ENCODE results near the gene URB1.
A peak's percentile ranks its signal among the peaks of the same experiment; 100 is the strongest.
"Not testable (repeated sequence)": the region's sequence is repeated elsewhere in the genome, so short reads cannot be mapped to it uniquely, and the experiment has no call there.

The URB1 gene

GRCh38 chr21:32330784-32331311 is 62.0 kb downstream of the URB1 start:
- intact Hi-C loops (cut with DNase I) = no loop called here
- no peak for DNase-seq

DNA sequence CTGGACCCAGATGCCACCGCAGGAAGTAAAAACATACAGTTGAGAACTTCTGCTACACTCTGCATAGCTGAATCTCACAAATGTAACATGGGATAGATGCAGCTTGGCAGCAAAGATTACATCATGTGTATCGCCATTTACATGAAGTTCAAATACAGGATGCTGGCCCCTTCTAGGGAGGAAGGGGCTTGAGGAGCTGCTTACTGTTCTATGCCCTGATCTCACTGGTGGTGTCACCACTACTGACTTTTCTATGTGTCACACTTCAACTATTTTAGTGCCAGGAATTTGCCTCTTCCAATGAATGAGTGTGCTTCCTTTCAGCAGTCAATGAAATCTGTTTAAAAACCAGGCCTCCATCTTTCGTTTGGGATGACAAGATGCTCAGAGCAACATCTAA is 63.0 kb downstream of the URB1 start:
- DNase-seq = no peak
- intact Hi-C loops (cut with DNase I) = no loop called here

DNA sequence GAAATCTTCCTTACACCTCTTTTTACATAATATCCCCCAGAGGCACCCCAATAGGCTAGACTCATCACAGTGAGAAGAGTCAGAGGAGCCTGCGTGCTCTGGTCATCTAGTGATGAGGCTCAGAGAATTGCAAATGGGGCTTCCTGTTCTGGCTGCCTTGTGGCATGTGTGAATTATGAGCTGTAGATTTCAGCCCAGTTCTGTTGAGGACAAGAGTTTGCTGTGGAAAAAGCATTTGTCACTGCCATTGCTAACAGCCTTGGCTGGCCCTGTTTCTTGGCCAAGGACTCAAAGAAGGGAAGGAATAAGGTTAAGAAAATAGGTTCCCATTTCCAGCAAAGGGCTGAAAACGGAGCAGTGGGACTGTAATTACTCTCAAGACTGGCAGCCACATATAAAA is 63.5 kb downstream of the URB1 start:
- no peak for DNase-seq
- intact Hi-C loops (cut with DNase I) = no loop called here

- intact Hi-C loops (cut with DNase I) = no loop called here
- DNase-seq = no peak
Measured at GRCh38 chr21:32328595-32328994, 64.2 kb downstream of the URB1 start.

- DNase-seq = peak in 3 of 10 donors; percentile 36 to 89 (median 83)
- intact Hi-C loops (cut with DNase I) = no loop called here
Measured at GRCh38 chr21:32325706-32326105, 67.1 kb downstream of the URB1 start.

DNA sequence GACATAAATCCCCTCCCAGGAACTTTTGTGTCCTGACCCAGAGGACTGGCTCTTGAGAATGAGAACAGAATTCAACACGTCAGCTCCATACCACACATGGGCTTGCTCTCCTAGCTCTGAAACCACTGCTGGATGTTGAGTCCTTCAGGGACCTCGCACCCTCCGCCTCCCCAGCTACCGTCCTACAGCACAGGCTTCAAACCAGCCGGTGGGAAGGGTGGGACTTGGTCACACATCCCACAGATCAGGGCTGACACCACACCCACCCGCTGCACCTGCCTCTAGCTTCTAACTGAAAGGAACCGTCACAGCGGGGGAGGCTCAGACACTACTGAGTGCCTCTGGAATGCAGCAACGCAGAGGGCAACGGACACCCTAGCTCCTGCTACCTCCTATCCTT is 70.1 kb downstream of the URB1 start:
- DNase-seq = peak in 5 of 10 donors; percentile 44 to 87 (median 78)
- intact Hi-C loops (cut with DNase I) = no loop called here

- no peak for DNase-seq
- intact Hi-C loops (cut with DNase I) = no loop called here
Measured at GRCh38 chr21:32322103-32322502, 70.7 kb downstream of the URB1 start.

DNA sequence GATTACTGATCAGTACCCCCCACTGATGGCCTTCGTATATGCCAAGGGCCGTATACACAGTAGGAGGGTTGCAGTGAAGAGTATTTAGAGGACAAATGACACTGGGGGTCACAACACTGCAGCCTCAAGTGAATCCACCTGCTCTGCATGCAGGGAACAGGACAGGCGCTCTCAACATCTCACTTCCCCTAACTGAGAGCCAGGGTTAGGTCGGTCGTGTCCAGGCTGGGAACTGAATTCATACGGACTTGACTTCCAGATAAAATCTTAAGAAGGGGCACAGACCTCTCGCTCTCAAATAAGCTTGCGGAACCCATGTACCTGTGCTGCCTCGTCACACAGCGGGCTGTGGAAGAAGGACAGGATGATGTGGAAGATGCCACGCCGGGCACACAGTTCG is 71.3 kb downstream of the URB1 start:
- intact Hi-C loops (cut with DNase I) = no loop called here
- no peak for DNase-seq

DNA sequence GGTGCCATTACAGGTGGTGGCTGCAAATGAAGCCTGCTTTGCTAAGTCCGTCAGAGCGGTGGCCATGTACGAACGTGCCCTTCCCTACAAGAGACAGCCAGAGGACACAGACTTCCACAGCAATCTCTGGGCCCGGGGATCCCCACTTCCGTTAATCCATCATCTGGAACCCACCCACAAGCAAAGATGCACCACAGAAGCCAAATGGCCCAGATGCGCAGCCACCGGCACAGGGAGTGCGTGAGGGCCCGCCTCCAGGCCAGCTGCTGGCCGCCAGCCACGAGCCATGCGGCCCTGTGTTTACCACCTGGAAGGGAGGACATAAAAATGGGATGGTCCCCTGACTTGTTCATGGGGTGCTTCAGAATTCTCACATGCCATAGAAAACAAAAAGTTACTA is 72.1 kb downstream of the URB1 start:
- no peak for DNase-seq
- intact Hi-C loops (cut with DNase I) = no loop called here

GRCh38 chr21:32320059-32320458 is 72.8 kb downstream of the URB1 start:
- intact Hi-C loops (cut with DNase I) = no loop called here
- DNase-seq = peak in 1 of 10 donors; percentile 68

DNA sequence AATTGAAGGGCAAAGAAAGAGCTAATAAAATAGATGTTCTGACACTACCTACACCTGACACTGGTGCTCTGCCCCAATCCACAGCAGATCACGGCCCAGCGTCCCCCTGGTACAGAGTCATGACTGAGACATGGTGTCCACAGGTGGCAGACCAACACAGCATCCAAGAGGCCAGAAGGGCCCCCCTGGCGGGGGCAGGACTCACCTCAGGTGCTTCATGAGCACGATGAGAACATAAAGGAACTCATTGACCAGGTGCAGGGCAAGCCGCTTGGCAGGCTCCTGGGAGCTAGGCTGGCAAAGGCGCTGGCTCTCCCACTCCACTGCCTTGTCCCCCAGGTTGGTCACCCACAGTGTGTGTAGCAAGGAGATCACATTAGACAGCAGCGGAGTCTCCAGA is 73.8 kb downstream of the URB1 start:
- peak in 1 of 10 donors; percentile 86 for DNase-seq
- intact Hi-C loops (cut with DNase I) = no loop called here

DNA sequence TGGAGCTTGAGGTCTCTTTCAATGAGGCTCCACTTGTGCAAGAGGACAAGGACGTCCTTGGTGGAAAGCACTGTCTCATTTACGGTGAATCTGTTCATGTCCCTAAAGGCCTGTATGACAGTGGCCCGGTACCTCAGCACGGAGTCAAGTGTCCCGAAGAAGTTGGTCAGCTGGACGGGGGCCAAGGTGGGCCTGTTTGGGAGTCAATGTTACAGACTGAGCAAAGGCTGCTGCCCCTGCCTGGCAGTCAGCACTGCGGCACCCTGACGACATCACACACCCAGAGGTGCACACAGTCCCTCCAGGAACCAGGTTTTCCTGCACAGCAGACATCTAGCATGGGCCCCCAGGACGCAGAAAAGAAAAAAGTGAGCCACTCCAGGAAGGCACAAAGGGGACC is 75.1 kb downstream of the URB1 start:
- no peak for DNase-seq
- intact Hi-C loops (cut with DNase I) = no loop called here

GRCh38 chr21:32316361-32317215 is 76.2 kb downstream of the URB1 start:
- intact Hi-C loops (cut with DNase I) = no loop called here
- DNase-seq = no peak

DNA sequence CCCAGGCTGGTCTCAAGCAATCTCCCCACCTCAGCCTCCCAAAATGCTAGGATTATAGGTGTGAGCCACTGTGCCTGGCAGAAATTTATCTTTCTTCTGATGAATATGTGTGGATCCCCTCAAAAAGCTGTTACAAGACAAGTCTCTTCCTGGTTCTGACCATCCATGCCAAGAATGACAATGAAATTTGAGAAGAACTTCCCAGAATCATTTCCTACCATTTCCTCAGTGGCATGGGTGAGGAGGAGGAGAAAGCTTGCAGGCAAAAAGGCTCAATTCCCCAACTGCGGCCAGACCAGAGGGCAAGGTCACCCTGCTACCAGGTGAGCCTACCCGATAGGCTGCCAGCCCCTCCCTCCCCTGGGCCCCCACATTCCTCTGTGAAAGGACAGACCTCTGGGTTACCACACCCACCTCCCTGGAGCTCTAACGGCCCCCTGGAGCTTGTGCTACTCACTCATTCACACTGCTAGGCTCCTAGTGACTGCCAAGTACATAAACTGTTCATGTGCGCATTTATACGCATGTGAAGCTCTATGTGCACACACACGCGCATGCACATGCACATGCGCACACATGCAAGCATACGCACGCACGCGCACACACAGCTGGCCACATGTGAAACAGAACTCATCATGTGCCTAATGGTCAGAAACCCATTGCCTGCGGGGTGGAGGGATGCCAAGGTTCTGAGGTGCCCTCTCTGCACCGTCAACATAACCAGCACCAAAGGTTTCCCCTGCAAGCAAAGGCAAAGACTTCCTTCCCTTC is 77.1 kb downstream of the URB1 start:
- no peak for DNase-seq
- intact Hi-C loops (cut with DNase I) = no loop called here

DNA sequence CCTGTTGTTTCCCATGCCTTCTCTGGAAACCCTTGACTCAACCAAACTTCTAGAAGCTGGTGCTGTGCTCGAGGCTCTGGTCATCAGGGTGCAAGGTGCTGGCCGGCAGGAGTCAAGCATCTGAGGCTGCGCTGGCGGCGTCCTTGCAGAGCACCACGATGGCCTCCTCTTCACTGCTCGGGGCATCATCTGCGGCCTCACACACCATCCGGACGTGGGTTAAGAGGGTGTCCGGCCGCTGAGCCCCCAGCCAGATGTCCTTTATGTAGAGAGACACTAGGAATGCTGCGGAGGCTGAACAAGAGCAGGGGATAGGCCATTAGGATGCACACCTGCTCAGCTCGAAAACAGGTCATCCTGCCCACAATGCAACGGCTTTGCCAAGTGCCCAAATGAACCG is 78.0 kb downstream of the URB1 start:
- intact Hi-C loops (cut with DNase I) = no loop called here
- no peak for DNase-seq

DNA sequence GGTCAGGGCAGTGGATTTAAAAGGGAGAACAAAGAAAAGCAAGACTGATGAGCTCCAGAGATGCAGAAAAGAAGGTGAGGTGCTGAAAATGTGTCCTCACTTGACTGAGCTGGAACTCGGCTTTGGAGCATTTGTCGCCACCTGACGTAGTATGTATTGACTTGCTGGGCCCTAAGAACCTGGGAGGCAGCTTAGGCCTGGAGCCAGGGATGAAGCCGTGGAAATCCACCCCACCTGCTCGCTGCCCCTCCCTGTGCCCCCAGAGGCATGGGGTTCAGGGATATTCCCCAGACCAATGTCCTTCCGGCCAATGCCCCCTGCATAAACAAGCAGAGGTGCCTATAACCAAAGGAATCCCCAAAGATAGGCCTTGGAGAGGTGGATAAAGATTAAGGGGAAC is 79.8 kb downstream of the URB1 start:
- intact Hi-C loops (cut with DNase I) = no loop called here
- DNase-seq = no peak

GRCh38 chr21:32312326-32312725 is 80.5 kb downstream of the URB1 start:
- intact Hi-C loops (cut with DNase I) = no loop called here
- DNase-seq = no peak

DNA sequence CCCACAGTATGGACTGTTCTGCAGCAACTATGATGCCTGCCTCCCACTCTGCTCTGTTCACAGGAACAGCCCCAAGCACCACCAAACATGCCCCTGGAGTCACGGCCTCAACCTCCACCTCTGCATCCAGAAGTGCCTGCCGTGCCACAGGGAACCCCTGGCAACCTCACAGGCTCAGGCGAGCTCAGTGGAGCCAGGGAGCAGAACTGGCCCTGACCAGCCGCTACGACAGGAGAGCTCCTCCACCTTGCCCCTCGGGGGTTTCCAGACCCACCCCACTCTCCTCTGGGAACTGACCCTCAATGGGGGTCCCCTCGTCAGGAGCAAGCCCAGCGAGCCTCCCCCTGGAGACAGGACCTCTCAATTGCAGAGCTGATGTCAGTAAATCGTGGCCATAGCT is 81.2 kb downstream of the URB1 start:
- DNase-seq = no peak
- intact Hi-C loops (cut with DNase I) = no loop called here

- DNase-seq; intact Hi-C loops (cut with DNase I): not testable (repeated sequence)
Measured at GRCh38 chr21:32310976-32311375, 81.8 kb downstream of the URB1 start.

DNA sequence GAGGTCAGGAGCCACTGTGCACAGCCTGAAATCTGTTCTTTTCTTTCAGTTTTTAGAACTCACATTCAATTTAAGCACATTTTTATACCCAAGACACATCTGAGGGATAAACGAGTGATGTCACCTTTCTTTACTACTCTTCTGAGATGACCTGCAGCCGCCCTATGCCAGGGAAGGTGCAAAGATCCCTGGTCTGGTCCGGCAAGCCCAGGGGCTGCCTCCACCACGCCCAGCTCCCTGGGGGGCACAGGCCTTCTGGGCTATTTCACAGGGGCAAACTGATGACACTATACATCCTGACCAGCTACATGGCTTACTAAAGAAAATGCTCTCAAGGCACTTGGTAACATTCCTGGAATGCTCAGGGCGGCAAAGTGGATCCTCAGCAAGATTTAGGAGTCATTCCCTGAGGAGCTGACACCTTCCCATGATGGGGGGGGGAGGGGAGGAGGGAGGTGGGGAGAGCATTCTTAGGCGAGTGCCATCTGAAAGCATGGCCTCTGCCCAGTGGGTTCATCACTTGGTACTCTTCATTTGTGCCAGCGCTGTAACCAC is 82.8 kb downstream of the URB1 start:
- intact Hi-C loops (cut with DNase I) = no loop called here
- no peak for DNase-seq

DNA sequence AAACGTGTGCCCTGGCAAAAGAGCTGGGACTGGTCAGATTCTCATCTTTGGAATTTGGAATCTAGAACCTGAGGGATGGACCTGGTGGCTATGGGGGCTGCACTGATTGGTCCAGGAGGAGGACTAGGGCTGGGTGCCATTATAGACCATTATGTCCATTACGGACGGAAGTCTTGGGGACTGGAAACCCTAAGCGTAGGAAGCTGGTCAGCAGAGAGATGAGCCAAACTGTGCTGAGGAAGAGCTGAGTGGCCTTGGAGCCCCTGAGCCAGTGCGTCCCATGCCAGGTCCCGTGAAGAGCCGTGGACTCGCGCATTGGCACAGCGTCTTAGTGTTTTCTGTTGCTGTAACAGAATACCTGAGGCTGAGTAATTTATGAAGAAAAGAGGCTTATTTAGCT is 84.1 kb downstream of the URB1 start:
- DNase-seq = no peak
- intact Hi-C loops (cut with DNase I) = no loop called here

All from posterior cingulate gyrus (tissue), 11 donors.